Measurements from ENCODE around the gene IGHMBP2. TPM values are rescaled to one million over a fixed set of nuclear protein-coding genes. Genes with fewer than 3 reads are reported as not detected.

Gene IGHMBP2
- total and polyA plus RNA-seq, 9 of the 15 experiments (the other 6 are each of a cell fraction or from before 2014, with no cell fraction given) = 1.6 to 24.8 (median 14.5) TPM

DNA sequence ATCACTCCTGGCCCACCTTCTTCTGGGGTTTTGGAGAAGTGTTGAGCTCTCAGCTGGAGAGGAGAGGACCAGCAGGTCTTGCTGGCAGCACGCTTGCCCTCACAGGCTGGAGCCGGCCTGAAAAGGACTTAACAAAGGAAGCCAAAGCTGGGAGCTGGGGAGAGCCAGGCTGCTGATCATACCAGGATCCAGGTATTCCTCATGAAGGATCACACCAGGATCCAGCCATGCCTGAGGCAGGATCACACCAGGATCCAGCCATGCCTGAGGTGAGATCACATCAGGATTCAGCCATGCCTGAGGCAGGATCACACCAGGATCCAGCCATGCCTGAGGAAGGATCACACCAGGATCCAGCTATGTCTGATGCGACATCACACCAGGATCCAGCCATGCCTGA, 60.1 kb downstream of the IGHMBP2 start:
- ChIA-PET CTCF (ENCODE audit: low intra/inter-chr PET ratio) (no interaction called here), POLR2A (no interaction called here)
- Histone ChIP-seq H3K9me1 (ENCODE audit: control insufficient read depth, insufficient read depth, low read length) (no peaks in the 10 kb centered on the region), H4K20me1 (replicated peaks; ENCODE audit: control insufficient read depth, insufficient read depth, low read length) (no peaks in the 10 kb centered on the region; the same call in 1 of the 2 replicates), H3K9me3 (replicated peaks; ENCODE audit: control insufficient read depth, insufficient read depth, low read depth, low read length) (no peaks in the 10 kb centered on the region), H3K4me2 (ENCODE audit: insufficient read depth, low read length) (no peak overlapping the region), H3K4me3 (no peak overlapping the region), H3K36me3 (ENCODE audit: control insufficient read depth, insufficient read depth, low read length) (no peaks in the 10 kb centered on the region), H3K27me3 (ENCODE audit: control insufficient read depth in 2 of 2, insufficient read depth in 2 of 2, low read length in 2 of 2) (peaks cover 46 to 77% of the 10 kb centered on the region in 2 experiments; a peak in 4 of 5 replicates), H3K9ac (ENCODE audit: insufficient read depth in 1 of 2, low read depth in 2 of 2, low read length in 2 of 2) (no peak overlapping the region), H3K4me1 (replicated peaks in 1 of 2; ENCODE audit: control insufficient read depth in 2 of 2, insufficient read depth in 2 of 2, low read length in 2 of 2) (peaks cover 0 to 14% of the 10 kb centered on the region in 2 experiments; a peak in 2 of 5 replicates), H3K79me2 (ENCODE audit: control insufficient read depth, insufficient read depth, low read length) (no peaks in the 10 kb centered on the region), H3K27ac (ENCODE audit: extremely low read depth, low read depth, low read length) (no peak overlapping the region; the same call in 2 of the 3 replicates), H2AFZ (ENCODE audit: low read depth, low read length) (no peak overlapping the region)
- in situ Hi-C loops (cut with MboI) = no loop called here
- intact Hi-C loops (cut with micrococcal nuclease) = no loop called here
- ATAC-seq = no peak
- FAIRE-seq = peak; percentile 58
- no peak for DNase-seq (ENCODE audit: extremely low read depth in 1 of 4, low spot score in 3 of 4)
- no TSS peak for BruUV-seq (replicated peaks)
- TF ChIP-seq, protein P1, sequence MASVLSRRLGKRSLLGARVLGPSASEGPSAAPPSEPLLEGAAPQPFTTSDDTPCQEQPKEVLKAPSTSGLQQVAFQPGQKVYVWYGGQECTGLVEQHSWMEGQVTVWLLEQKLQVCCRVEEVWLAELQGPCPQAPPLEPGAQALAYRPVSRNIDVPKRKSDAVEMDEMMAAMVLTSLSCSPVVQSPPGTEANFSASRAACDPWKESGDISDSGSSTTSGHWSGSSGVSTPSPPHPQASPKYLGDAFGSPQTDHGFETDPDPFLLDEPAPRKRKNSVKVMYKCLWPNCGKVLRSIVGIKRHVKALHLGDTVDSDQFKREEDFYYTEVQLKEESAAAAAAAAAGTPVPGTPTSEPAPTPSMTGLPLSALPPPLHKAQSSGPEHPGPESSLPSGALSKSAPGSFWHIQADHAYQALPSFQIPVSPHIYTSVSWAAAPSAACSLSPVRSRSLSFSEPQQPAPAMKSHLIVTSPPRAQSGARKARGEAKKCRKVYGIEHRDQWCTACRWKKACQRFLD (CRISPR knock-in tag; IDR thresholded peaks at IDR 0.05) = no peak
- TF ChIP-seq ZNF584 (CRISPR knock-in tag; IDR thresholded peaks at IDR 0.05; ENCODE audit: low read depth) (no peak), ZBTB5 (IDR thresholded peaks at IDR 0.05) (no peak)
- TF ChIP-seq, protein P2, sequence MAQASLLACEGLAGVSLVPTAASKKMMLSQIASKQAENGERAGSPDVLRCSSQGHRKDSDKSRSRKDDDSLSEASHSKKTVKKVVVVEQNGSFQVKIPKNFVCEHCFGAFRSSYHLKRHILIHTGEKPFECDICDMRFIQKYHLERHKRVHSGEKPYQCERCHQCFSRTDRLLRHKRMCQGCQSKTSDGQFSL (CRISPR knock-in tag; IDR thresholded peaks at IDR 0.05) = no peak
- TF ChIP-seq, protein P2 (tag; IDR thresholded peaks at IDR 0.05) = no peak
- WGBS (ENCODE audit: insufficient coverage, low coverage, missing lambda C conversion rate) = 3% methylated on average over 3 of the region's 3 CpGs
